Psoas muscle (tissue), 8 donors: Measurements from ENCODE around the gene AP3B1. TPM values are rescaled to one million over a fixed set of nuclear protein-coding genes. Genes with fewer than 3 reads are reported as not detected.

Experiments
- ATAC-seq, 4 donors: fragments of 200-7000 bp; cut with Tn5 transposase; one replicate each; pipeline ENCODE4 v1.9.1; 2020; ENCODE audit warnings: moderate library complexity in 3 of 4, mild to moderate bottlenecking in 2 of 4
- DNase-seq, 2 donors: peaks; one replicate each; pipeline ENCODE4 v3.0.0-alpha.2; 2020
- H3K27ac ChIP-seq: fragments of 200-600 bp; one replicate; pipeline ENCODE4 v1.8.0; 2022
- H3K27me3 ChIP-seq, 3 donors: fragments of 200-600 bp in 1 of 3; one replicate each; pipeline versions ENCODE4 v1.6.1 to v1.8.0; 2013 to 2022; ENCODE audit warnings: low read length in 2 of 3, mild to moderate bottlenecking in 2 of 3, moderate library complexity in 1 of 3; ENCODE audit not compliant: insufficient read depth in 3 of 3
- H3K36me3 ChIP-seq, 2 donors: fragments of 200-600 bp in 1 of 2; one replicate each; pipeline versions ENCODE4 v1.6.1 to v1.8.0; 2013 to 2022; ENCODE audit warnings: low read depth in 1 of 2, mild to moderate bottlenecking in 1 of 2, moderate library complexity in 1 of 2; ENCODE audit not compliant: insufficient read depth in 1 of 2
- H3K4me1 ChIP-seq: fragments of 200-600 bp; one replicate; pipeline ENCODE4 v1.8.0; 2022
- H3K4me3 ChIP-seq: fragments of 200-600 bp; one replicate; pipeline ENCODE4 v1.8.0; 2022; ENCODE audit warnings: mild to moderate bottlenecking
- H3K9me3 ChIP-seq: fragments of 200-600 bp; one replicate; pipeline ENCODE4 v1.8.0; 2022
- WGBS, 3 donors: extraction: QIAGEN DNeasy Blood & Tissue Kit; methylation state at CpG; one replicate each; pipeline versions ENCODE4 v1.1.6 to v1.1.7; 2013; 5-methylcytosine and 5-hydroxymethylcytosine counted together
- intact Hi-C, 2 donors: fragments of 100-400 bp; cut with DNase I; formaldehyde crosslinking; loops; one replicate each; pipeline versions ENCODE4 v1.11.0 to v1.14.2; 2022
- polyA plus RNA-seq, 3 donors: library from polyadenylated mRNA; stranded (reverse); fragments of 200-250 nt; gene quantifications; one replicate each; pipeline ENCODE4 v1.2.3, GENCODE V29; 2013
- total RNA-seq, 4 donors: library from RNA; stranded (reverse); fragmentation: NEBNext Ultra II Directional in 2 of 4; extraction: Animal tissue kit (Norgen Biotek cat#: 25700) in 2 of 4; gene quantifications; one replicate each; pipeline versions ENCODE4 v1.2.1 to v1.2.4, GENCODE V29; 2021 to 2023
- TF ChIP-seq, protein P1 (sequence below): fragments of 200-600 bp; IDR thresholded peaks from one replicate; pipeline ENCODE4 v1.8.0; 2022; ENCODE audit warnings: antibody characterized with exemption
- donor health status: healthy with polysubstance abuse.
- donor health status: DM: no; HTN: no; CAD: no; lungs with moderate emphysema.
- donor health status: Bipolar disorder and iron deficiency.
- donor health status: healthy.
- donor health status: DM: yes; HTN: yes; CAD: no.
- donor health status: DM: no; HTN: no; CAD: no.
- donor health status: DM: no; HTN: no; CAD: no.
- donor health status: DM: yes; HTN: yes; CAD: no.

Gene AP3B1
- total and polyA plus RNA-seq, 7 donors: 12.4 to 24.4 (median 15.2) TPM

DNA sequence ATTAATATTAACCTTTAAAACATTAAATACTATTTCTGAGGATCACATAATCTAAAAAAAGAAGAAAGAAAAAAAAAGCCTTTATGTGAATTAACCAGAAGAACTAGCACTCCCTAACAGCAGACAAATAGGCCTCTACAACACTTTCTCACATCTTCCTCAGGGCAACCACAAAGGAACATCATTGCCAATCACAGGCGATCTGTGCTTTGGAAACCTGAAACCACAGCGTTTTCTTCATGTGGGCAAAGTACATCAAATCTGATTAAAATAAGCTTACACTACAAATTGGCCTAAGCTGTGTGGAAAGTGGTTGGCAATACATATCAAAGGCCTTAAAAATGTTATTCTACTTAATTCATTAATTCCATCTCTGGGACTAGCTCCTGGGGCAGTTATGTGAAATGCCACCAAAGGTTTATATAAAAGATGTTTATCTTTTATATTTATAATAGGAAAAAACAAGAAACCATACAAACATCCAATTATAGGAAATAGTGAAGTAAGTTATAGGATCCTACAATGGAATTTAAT is 333.6 kb downstream of the AP3B1 start:
- TF ChIP-seq, protein P1, sequence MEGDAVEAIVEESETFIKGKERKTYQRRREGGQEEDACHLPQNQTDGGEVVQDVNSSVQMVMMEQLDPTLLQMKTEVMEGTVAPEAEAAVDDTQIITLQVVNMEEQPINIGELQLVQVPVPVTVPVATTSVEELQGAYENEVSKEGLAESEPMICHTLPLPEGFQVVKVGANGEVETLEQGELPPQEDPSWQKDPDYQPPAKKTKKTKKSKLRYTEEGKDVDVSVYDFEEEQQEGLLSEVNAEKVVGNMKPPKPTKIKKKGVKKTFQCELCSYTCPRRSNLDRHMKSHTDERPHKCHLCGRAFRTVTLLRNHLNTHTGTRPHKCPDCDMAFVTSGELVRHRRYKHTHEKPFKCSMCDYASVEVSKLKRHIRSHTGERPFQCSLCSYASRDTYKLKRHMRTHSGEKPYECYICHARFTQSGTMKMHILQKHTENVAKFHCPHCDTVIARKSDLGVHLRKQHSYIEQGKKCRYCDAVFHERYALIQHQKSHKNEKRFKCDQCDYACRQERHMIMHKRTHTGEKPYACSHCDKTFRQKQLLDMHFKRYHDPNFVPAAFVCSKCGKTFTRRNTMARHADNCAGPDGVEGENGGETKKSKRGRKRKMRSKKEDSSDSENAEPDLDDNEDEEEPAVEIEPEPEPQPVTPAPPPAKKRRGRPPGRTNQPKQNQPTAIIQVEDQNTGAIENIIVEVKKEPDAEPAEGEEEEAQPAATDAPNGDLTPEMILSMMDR: no peak
- DNase-seq (no peak), ATAC-seq (no peak)
- Histone ChIP-seq H3K9me3 (no peaks in the 10 kb centered on the region), H3K36me3 (no peaks in the 10 kb centered on the region), H3K27ac (no peak overlapping the region), H3K27me3 (peaks cover 3 to 15% (median 8%) of the 10 kb centered on the region in 3 donors), H3K4me1 (no peaks in the 10 kb centered on the region), H3K4me3 (no peak overlapping the region)
- WGBS, 3 donors: 34 to 46% (median 37%) methylated on average over 2 of the region's 2 CpGs
- intact Hi-C loops: no loop called here

DNA sequence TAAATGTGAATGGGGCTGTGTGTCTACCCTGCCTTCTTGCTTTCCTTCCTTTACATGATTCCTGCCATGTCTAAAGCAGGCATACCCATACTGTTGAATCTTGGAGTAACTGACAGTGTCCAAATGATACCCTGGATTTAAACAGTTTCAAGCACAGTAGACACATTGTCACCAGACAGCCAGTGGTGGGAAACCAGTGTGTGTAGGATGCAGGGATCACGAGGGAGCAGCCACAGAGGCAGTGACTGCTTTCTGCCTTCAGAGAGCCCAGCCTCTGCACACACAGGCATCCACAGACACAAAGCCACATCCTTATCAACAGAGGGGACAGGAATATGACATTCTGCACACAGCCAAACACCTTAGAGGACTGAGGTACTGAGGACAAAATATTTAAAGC is 334.2 kb downstream of the AP3B1 start:
- DNase-seq: no peak
- intact Hi-C loops: no loop called here
- TF ChIP-seq, protein P1: no peak
- Histone ChIP-seq H3K27me3 (peaks cover 3 to 15% (median 8%) of the 10 kb centered on the region in 3 donors), H3K27ac (no peak overlapping the region), H3K9me3 (no peaks in the 10 kb centered on the region), H3K36me3 (no peaks in the 10 kb centered on the region), H3K4me1 (no peaks in the 10 kb centered on the region), H3K4me3 (no peak overlapping the region)
- 77 to 88% (median 88%) methylated on average over 1 of the region's 1 CpG for WGBS, 3 donors
- ATAC-seq: no peak

DNA sequence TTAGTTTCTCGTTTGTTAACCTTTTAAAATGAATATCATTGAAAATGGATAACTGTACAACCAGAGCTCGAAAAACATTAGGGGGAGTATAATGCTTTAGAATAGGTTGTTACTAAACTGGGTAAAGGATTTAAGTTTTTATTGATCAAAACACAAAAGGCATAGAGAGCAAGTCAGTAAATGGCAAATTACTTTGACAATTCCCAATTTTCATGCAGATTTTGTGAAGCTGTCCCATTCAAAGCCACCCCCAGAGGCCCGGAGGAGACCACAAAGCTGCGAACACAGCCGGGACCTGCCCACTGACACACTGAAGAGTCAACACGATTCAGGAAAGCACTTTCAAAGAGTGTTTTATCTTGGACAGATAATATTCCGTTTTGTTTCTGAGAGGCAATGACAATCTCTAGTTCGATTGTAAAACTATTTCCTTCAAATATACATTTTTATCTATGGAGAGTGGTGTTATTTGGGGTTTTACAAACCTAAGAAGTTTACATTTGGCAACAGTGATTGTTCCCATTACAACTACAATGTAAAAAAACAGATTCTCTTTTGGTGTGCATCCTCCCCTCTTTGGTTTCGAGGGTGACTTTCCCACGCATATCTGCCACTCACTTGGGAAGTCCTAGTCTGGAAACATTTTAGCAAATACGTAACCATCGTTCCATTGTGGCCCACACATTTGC is 335.7 kb downstream of the AP3B1 start:
- TF ChIP-seq, protein P1: no peak
- intact Hi-C loops: no loop called here
- Histone ChIP-seq H3K4me1 (no peaks in the 10 kb centered on the region), H3K27ac (no peak overlapping the region), H3K4me3 (no peak overlapping the region), H3K9me3 (no peaks in the 10 kb centered on the region), H3K36me3 (no peaks in the 10 kb centered on the region), H3K27me3 (peaks cover 3 to 15% (median 8%) of the 10 kb centered on the region in 3 donors)
- no peak for DNase-seq
- 76 to 77% (median 77%) methylated on average over 12 of the region's 12 CpGs for WGBS, 3 donors
- no peak for ATAC-seq

DNA sequence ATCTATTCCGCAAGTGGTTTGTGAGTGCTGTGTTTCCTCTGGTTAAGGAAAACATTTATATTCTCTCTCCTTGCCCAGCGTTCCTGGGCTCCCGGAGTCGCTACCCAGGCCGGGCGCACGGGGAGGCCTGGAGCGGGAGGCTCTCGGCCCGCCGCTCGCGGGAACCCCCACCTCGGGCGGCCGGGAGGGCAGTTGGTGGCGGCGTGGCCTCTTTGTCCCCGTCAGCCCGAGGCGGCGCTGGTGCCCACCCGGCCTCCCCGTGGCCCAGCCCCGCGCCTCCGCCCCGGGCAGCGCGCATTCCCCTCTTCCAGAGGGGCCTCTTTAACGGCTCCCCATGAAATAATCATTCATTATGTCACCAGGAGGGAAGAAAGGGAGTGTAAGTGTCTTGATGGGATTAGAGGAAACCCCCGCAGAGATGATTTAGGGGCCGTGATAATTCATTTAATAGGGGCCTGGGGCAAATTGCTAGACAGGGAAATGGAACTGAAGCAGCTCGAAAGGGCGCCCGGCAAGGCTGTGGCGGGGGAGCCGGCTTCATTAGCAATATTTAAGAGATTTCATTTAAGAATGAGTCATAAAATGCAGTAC is 336.5 kb downstream of the AP3B1 start:
- H3K36me3 ChIP-seq: no peaks in the 10 kb centered on the region
- DNase-seq: no peak
- 27 to 38% (median 29%) methylated on average over 38 of the region's 38 CpGs for WGBS, 3 donors
- no peak for ATAC-seq
- no peaks in the 10 kb centered on the region for H3K9me3 ChIP-seq
- H3K4me1 ChIP-seq: no peaks in the 10 kb centered on the region
- no peak overlapping the region for H3K27ac ChIP-seq
- H3K4me3 ChIP-seq: no peak overlapping the region
- intact Hi-C loops: no loop called here
- TF ChIP-seq, protein P1: no peak
- H3K27me3 ChIP-seq: peaks cover 3 to 15% (median 8%) of the 10 kb centered on the region in 3 donors
